Activated CD4-positive, alpha-beta T cell treated with anti-CD3 and anti-CD28 coated beads, Interleukin-2, amount 50 U/mL, for 16 hours (primary cell): ENCODE data around the gene PLD3.

Experiments
- DNase-seq: peaks from one replicate; pipeline ENCODE4 v3.0.0-alpha.2; 2020

The PLD3 gene

DNA sequence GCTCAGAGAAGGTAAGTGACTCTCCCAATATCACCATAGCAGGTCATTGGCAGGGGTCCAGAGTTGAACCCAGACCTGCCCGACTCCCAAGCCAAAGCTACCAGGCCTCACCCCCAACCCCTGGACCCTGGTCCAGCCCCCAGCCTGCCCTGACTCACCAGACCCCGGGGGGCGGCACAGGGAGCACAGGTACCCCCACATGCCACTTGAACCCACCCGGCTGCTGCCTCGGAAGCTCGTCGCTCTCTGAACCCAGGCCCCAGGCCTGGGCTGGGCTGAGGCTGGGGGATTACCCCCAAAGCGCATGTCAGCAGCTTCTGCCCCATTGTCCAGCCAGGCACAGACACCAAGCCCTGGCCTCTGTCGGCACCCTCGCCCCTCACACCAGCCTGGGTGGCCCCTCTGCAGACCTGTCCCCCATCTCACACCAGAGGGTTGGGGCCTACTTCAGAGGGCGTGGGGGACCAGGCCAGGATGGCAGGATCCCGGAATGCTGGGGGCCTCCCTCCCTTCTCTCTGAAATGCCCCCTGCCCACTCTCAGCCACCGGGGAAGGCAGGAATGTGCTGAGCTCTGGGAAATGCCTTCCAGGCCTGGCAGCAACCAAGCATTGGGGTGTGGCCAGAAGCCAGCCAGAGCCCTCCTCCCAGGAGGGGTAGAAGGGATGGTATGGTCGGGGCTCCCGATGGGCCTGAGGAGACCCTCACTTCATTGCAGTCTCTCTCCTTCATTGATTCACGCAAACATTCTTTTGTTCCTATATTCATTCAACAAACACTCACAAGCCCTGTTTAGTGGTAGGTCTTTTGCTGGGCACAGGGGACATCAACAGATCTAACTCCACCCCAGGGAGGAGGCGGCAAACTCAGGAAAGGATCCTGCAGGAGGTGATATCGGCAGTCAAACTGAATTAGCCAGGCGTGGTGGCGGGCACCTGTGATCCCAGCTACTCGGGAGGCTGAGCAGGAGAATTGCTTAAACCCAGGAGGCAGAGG is 66.3 kb downstream of the PLD3 start:
- DNase-seq: no peak

DNA sequence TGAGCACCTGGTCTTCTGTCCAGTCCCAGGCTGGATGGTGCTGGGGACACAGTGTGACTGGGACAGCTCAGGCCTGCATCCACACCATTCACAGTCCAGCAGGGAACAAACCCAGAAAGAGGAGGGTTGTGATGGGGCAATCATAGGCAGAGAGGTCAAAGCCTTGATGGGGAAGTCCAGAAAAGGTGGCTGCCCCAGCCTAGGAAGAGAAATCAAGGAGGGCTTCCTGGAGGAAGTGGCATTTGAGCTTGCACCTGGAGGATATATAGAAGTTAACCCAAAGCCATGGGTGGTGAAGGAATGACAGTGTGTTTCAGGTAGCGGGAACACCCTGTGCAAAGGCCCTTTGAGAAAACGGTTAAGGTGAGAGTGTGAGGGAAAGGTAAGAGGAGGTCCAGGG is 67.3 kb downstream of the PLD3 start:
- no peak for DNase-seq

DNA sequence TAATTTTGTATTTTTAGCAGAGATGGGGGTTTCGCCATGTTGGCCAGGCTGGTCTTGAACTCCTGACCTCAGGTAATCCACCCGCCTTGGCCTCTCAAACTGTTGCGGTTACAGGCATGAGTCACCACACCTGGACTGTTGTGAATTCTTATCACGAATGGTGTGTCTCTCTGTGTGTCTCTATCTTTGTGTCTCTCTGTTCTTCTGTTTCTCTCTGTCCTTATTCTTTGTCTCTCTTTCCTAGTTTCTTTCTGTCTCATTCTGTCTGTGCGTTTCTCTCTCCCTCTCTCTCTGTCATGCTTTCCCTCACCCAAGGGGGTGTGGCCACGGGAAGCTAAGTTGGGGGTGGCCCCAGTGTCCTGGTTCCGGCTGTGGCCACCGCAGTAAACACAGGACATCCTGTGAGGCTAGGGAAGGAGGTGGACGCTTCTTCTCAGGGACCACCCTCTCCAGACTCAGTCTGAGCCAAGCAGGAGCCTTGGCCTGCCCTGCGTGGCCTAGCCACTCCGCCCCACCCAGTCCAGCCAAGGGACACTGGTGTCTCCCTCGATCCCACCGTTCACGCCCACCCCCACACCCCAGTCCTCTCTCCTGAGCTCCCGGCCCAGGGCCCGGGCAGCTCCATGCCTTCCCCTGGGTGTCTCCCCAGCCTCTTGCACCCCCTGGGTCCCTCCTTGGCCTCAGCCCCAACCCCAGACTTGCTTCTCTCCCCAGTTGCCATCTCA is 68.6 kb downstream of the PLD3 start:
- peak; percentile 32 for DNase-seq

DNA sequence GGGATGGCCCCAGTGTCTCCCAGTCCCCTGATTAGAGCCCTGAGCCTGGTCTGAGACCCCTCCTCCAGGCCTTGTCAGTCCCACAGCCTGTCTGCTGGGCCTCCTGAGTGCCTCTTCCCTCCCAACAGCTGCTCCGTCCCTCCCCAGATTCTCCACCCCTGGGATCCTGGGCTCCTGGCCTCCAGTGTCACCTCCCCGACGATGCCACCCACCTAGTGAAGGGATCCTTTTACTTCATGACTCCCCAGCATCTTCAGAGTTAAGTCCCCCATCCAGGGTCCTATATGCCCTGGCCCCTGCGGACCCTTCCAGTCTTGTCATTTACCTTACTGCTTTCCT is 69.1 kb downstream of the PLD3 start:
- DNase-seq: no peak

DNA sequence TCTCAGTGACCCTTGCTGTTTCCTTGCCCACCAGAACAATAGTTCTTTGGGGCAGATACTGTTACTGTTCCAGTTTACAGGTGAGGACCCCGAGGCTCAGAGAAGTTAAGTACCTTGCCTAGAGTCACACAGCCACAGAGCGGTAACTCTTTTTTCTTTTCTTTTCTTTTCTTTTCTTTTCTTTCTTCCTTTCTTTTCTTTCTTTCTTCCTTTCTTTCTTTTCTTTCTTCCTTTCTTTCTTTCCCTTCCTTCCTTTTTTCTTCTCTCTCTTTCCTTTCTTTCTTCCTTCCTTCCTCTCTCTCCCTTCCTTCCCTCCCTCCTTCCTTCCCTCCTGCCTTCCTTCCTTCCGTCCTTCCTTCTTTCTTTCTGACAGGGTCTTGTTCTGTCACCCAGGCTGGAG is 69.5 kb downstream of the PLD3 start:
- no peak for DNase-seq

DNA sequence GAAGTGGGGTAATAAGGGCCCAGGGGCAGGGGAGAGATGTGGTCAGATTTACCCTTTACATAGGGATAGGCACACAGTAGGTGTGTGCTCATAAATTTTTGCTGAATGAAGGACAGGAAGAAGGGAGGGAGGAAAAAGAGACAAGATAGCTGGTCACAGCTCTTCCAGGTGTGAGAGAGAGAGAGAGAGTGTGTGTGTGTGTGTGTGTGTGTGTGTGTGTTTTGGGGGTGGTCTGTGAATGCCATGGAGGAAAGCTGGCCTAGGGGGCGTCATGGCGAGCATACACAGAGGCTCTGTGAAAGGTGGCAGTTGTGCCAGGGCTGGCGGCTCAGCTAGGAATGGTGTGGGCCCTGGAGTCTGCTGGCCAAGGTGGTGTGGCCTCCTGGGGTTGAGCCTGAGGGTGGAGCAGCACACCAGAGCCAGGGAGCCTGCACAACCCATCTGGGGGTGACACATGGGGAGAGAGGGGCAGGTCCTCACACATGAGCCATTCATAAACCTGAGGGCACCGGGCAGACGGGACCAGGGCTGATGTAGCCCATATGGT is 70.6 kb downstream of the PLD3 start:
- DNase-seq: no peak

DNA sequence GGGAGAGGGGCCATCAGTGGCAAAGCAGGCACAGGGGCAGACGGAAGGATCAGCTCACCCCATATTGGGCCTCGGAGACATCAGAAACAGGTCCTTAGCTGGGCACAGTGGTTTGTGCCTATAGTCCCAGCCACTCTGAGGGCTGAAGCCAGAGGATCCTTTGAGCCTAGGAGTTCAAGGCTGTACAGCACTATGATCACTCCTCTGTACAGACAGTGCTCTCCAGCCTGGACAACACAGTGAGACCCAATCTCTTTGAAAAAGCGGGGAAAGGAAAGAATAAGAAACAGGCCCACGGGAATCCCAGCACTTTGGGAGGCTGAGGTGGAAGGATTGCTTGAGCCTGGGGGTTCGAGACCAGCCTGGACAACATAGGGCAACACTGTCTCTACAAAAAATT is 71.3 kb downstream of the PLD3 start:
- DNase-seq: no peak

DNA sequence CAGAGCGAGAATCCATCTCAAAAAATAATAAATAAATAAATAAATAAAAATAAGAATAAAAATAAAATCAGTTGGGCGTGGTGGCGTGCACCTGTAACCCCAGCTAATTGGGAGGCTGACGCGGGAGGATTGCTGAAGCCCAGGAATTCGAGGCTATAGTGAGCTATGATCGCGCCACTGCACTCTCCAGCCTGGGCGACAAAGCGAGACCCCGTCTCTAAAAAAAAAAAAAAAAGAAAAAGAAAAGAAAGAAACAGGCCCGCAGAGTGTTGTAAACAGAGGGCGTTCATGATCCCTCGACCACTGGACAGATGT is 71.9 kb downstream of the PLD3 start:
- DNase-seq: no peak

DNA sequence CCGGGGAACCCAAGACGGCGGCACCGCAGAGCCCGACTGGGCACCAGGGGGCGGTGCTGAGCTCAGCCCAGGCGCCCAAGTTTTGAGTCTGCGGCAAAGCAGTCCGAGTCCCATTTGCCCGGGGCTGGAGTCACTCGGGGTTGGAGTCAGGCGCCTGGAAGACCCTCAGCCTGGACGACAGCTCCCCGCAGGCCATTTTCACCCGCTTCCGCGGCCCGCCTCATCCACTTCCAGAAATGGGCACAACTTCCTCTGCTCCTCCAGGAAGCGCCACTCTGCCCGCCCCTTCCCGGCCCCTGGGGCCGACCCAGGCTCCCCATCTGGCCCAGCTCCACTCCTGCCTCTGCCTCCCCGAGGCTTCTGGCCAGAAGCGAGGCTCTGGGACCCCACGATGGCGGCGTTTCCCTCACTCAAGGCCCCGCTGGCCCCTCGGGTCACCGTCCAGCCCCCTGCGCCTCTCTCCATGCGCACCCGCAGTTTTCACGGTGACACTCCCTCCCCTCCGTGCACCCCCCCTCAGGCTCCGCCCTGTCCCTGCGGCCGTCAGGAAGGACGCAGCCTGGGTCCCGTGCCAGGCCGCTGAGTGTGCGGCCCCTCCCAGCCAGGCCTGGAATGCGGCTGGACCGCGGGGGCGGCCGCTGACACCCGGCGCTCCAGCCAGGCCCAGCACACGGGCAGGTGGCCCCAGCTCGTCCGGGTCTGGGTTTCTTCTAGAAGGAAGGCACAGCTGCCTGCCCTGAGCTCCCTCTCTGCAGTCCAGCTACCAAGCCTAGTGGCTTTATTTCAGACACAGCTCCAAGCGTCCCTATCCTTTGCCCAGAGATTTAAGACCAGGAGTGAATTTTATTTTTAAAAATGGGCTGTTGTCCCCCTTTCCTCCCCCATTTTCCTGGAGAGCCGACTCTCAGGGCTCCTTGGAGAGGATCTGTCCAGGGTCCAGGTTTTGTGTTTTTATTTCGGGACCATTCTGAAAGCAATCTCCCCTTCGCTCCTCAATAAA is 72.6 kb downstream of the PLD3 start:
- DNase-seq: peak; percentile 80

DNA sequence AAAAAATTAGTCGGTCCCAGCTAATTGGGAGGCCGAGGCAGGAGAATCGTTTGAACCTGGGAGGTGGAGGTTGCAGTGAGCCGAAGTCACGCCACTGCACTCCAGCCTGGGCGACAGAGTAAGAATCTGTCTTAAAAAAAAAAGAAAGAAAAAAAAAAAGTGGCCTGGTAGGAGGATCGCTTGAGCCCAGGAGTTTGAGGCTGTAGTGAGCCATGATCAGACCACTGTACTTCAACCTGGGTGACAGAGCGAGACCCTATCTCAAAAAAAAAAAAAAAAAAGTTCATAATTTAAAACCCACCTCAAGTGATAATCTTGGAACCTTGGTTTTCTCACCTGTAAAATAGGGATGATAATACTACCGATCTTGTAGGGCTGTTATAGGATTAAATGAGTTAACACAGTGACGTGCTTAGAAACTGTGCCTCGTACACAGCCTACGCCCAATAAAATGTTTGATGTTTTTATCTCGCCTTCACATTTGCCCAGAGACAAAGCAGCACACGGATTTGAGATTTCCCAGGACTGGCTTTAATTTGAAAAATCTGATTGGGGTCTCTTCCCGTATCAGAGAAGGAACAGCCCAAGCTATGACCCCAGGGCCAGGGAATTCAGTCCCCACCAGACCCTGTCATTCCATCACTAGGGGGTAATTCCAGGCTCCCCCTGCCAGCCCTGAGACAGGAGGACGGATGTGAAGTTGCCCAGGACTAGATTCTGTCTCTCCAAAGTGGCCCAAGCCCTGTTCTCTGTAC is 73.7 kb downstream of the PLD3 start:
- DNase-seq: no peak

DNA sequence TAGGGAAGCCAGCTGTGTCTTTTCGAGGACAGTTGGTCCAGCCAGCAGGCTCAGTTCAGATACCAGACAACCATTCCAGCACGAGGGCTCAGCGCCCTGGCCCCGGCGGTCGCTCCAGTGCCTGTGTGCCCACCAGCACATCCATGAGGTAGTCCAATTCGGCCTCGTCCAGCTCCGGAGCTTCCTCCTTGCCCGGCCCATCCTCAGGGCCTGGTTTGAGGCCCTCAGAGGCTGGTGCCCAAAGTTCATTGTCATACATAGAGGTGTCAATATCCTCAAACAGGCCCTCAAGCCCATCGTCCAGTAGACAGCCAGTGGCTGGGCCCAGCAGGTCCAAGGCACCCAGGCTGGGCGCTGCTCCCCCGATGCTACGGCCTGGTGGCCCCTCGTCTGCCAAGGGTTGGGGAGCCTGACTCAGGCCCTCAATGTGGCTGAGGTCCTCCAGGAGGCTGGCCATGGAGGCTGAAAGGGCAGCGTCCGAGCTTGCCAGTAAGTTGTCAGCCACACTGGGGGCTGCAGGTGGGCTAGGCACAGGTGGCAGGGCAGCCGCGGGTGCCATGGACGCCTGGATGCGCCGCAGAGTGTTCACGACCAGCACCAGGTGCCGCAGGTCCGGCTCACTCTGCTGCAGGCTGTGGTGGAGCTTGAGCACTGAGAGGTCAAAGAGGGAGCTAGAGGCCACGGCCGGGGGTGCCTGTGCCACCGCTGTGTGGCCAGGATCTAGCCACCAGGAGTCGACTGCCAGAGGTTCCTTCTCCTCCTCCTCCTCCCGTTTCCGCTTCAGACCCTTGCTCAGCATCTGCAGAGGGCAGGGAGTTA is 74.5 kb downstream of the PLD3 start:
- DNase-seq: no peak

DNA sequence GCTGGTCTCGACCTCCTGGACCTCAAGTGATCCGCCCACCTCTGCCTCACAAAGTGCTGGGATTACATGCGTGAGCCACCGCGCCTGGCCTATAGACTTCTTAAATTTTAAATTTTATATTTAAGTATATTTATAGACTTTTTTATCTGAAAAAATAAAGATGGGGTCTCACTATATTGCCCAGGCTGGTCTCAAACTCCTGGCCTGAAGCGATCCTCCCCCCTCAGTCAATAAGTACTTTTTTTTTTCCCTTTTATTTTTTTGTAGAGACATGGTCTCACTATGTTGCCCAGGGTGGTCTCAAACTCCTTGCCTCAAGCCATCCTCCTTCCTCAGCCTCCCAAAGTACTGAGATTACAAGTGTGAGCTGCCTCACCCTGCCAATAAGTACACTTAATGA is 75.4 kb downstream of the PLD3 start:
- DNase-seq: no peak

DNA sequence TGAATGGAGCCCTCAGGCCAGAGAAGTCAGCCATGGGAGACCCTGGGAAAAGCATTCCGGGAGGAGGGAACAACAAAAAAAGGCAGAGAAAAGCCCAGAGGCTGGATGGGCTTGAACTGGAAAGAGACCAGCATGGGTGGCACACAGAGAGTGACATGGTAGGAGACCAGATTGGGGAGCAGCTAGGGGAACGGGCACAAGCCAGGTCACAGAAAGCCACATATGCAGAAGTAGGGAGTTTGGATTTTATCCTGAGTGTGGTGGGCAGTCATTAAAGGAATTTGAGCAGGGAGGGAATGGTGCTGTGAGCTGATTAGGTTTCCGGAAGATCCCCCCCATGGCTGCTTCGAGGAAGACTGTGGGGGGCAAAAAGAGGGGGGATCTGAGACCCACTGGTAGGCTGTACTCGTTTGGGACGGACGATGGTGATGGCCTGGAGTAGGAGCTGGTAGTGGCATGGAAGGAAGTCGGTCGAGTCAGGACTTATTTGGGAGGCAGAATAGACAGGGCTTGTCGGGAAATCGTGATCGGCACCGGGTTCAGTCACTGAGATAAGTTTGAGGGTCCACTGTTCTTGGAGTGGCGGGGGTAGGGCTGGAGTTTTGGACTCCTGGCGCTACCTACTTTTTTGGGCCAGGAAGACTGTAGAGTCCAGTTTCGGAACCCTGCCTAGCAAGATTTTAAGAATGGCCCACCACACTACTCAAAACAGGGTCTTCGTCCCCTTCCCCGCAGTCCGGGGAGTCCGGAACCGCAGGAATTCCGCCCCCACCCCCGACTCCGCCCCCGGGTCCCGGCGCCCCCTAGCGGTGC is 76.3 kb downstream of the PLD3 start:
- no peak for DNase-seq

DNA sequence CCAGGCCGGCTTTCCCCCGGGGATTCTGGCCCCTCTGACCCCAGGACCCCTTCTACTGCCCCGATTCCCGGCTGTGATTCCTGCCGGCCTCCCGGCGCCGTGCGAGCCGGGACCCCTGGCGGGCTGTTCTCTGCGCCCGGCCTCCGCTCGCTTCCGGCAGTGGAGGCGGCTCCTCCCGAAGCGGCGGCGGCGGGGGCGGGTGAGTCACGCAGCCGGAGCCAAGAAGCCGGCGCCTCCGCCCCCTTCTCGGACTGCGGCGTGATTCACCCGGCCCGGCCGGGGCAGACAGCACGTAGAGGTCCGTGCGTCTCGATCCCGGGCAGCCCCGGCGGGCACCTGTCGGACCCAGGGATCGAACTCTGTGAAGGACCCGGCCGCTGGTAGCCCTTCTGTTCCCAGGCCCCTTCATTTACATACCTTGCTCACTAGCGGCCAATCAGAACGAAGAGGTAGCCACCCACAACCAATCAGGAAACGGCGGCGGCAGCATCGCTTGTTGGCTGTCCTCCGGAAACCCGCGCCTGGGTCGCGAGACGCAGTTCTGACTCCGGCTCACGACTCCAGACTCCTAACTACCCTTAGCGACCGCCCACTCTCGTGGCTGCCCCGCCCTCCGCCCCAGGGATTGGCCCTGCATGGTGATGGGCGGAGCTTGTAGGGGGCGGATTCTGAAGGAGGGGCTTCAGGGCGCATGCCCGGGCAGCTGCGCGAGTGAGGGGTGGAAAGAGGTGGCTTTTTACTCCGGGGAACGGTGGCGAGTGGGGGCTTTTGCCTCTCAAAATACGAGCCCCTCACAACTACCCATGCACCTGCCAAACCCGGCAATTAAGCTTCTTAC is 77.2 kb downstream of the PLD3 start, which contains the start of gene SERTAD1:
Gene SERTAD1, minus strand, starts transcription at position 543 of the 838 bp plus-strand sequence. CDS start 2,446 bp downstream, outside the sequence.
- DNase-seq: peak; percentile 100
